GM12873 (cell line): Measurements from ENCODE around the gene ZBTB34.

Source experiments
- CTCF ChIP-seq: IDR thresholded peaks from 2 replicates; pipeline ENCODE4 v1.5.1; 2012; ENCODE audit warnings: low read depth, mild to moderate bottlenecking, moderate library complexity, low read length, control low read depth; ENCODE audit not compliant: insufficient read depth; ENCODE audit errors: missing control alignments

The ZBTB34 gene

GRCh38 chr9:126849591-126850225 lies 10.7 kb upstream of the ZBTB34 start:
- TF ChIP-seq CTCF, result no peak

GRCh38 chr9:126851286-126851880 lies 9.1 kb upstream of the ZBTB34 start:
- TF ChIP-seq CTCF, result no peak

- TF ChIP-seq CTCF, result no peak
Measured at GRCh38 chr9:126852086-126852688, 8.3 kb upstream of the ZBTB34 start.

- TF ChIP-seq CTCF, result no peak
Measured at GRCh38 chr9:126853667-126854066, 6.8 kb upstream of the ZBTB34 start.

GRCh38 chr9:126854734-126855133 lies 5.7 kb upstream of the ZBTB34 start:
- no peak for TF ChIP-seq CTCF

GRCh38 chr9:126856326-126856877 lies 4.0 kb upstream of the ZBTB34 start:
- TF ChIP-seq CTCF, result no peak

GRCh38 chr9:126857261-126857960 lies 3.0 kb upstream of the ZBTB34 start:
- no peak for TF ChIP-seq CTCF
